HL-60/S4 treated with retinoic acid at 250 ng/mL for 4 days and 3 days (cell line): ENCODE results near the gene EXOC7.
"Not testable (repeated sequence)": the region's sequence is repeated elsewhere in the genome, so short reads cannot be mapped to it uniquely, and the experiment has no call there.

ENCODE experiments used
- in situ Hi-C: fragments of 300-500 bp; cut with MboI; formaldehyde crosslinking; loops from 2 replicates; pipeline ENCODE4 v1.7.0; 2022; ENCODE audit warnings: low sequenced_read_pairs

Gene EXOC7

DNA sequence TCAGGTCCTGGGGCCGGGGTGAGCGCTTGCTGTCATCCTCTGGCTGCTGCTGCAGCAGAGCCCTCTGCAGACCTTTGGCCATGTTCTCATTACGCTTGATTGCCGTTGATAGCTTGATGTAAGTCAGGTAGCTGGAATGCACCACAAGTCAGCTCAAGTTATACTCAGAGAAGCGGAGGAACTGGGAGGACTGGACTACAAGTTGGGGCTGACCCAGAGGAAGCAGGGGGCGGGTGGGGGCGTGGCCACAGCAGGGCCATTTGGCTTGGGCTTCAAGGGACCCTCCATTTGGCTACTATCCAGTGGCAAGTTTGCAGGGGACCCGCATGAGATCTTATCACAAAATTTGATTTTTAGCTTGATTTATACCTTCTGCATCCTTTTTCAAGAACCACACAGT is 57.5 kb downstream of the EXOC7 start:
- in situ Hi-C loops: no loop called here

DNA sequence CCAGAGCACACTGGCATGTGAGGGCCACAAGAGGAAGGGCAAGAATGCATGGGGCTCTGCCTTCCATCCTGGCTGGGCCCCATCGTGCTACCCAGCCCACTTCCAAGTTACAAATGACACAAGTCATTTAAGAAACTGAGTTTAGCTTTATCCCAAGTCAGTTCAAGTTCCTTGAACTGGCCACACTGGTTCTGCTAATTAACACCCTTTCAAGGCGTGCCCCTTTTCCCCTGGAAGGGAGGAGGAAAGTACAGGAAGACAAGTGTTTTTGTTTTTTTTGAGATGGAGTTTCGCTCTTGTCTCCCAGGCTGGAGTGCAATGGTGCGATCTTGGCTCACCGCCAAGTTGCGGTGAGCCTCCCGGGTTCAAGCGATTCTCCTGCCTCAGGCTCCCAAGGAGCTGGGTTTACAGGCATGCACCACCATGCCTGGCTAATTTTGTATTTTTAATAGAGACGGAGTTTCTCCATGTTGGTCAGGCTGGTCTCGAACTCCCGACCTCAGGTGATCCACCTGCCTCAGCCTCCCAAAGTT is 59.0 kb downstream of the EXOC7 start:
- in situ Hi-C loops: not testable (repeated sequence)

DNA sequence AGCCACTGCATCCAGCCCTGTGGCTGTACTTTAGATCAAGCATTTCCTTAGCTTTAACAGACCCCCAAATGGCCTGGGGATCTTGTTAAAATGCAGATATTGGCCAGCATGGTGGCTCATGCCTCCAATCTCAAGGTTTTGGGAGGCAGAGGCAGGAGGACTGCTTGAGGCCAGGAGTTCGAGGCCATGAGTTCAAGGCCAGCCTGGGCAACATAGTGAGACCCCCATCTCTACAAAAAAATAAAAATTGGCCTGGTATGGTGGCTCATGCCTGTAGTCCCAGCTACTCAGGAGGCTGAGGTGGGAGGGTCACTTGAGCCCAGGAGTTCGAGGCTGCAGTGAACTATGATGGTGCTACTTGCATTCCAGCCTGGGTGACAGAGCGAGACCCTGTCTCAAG is 60.7 kb downstream of the EXOC7 start:
- in situ Hi-C loops: not testable (repeated sequence)

DNA sequence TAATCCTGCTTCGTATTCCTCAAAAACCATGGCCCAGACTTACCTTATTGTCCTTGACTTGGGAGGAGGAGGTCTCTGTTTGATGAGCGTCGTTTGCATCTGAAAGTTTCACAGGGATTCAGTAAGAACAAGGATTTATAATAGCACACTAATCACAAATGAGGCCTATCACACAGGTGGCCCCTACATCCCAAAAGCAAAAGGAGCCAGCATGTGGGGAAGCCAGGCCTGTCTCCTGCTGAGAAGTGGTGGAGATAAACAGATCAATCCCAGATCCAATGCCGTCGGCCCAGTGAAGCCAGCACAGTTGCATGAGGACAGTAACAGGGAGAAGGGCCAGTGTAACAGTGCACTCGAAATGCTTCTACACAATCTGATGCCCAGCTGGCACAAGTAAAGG is 63.2 kb downstream of the EXOC7 start:
- in situ Hi-C loops: no loop called here

DNA sequence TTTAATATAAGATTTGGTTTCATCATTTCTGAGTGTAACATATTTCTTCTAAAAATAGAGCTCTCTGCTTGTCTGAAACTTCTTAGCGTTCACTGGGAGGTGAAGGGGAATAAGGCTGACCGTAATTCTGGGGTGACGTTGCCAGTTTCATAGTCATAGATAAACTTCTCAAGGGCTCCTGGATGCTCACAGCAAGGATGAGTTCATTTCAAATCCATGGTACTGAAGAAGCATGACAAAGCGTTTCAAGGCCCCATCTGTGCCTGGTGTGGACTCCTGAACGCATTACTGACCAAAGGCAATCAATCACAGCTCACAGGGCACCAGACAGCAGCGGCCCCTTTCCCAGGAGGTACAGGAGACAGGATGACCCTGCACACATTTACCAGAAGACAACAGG is 64.5 kb downstream of the EXOC7 start:
- in situ Hi-C loops: no loop called here

DNA sequence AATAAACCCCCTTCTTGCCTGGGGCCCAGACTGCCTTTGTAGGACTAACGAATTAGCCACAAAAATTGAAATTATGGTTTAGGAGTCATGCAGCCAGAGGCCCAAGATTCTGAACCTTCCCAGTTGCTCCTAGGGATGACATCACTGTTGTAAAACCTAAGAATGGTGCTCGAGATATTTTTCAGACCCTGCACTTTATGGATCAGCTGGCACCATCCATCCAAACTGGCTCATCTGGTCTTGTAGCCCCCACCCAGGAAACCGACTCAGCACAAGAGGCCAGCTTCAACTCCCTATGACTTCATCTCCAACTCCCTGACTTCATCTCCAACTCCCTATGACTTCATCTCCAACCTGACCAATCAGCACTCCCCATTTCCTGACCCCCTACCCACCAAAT is 65.5 kb downstream of the EXOC7 start:
- in situ Hi-C loops: no loop called here

DNA sequence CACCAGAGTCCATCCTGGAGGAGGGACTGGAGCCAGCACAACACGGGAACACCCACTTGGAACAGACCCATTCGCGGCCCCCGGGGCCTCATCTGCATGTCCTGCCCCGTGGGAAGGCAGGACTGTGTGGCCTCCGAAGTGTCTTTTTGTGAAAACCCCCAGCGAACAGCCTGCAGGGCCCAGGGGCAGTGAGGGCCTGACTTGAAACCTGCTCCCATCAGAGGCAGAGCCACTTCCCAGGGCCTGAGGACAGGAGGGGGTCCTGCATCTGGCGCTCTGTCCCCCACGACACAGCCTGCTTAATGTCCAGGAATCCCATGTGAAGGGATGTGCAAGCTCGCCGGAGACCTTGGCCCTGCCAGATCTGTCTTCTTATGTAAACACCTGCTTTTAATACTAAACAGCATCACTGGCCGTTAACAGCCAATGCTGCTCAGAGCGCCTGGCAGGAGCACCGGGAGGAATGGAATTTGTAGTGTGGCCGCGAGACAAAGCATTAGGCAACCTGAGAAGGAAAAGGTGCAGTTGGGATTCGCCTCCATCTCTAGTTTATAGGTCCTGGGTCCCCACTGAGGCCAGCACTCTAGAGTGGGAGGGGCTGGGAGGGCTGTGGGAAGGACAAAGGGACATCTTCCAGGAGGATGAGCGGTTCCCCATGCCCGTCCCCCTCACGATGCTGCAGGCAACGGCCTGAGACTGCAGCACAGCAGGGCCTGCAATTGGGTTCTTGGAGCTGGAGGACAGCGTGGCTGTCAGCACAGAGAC is 66.9 kb downstream of the EXOC7 start:
- in situ Hi-C loops: no loop called here

DNA sequence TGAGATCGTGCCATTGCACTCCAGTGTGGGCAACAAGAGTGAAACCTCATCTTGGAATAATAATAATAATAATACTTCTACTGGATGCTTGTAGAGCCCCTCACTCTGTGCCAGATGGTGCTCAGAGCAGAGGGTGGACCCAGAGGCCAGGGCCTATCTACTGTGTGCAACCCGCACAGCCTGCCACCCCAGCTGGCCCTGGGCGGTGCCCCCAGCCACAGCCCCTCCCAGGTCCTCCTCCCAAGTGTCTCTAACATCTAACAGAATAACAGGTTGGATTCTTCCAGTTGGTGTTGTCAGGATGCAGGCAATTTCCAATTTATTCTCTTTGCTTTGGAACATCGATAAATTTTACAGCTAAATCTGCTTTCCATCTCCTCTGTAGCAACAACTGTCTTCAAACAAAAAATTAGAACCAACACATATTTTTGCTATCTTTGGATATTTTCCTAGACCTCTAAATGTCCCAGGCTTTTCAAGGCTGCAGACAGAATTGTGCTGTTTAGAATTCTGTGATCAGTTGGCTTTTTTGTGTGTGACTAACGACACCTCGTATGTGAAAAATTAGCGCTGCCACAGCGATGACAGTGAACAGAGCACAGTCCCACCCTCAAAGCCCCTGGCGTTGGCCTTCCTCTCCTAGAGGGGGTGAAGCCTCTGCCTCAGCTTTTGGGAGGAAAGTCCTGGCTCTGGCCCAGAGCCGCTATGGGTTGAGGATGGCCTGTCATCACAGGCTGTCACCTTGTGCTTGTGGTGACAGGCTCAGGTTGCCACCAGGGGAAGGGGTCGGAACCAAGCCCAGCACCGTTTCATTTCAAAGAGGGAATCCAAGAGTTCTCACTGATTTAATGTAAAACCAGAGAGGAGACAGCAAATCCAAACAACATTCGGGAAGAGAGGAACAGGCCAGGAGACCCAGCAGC is 68.9 kb downstream of the EXOC7 start:
- in situ Hi-C loops: no loop called here

DNA sequence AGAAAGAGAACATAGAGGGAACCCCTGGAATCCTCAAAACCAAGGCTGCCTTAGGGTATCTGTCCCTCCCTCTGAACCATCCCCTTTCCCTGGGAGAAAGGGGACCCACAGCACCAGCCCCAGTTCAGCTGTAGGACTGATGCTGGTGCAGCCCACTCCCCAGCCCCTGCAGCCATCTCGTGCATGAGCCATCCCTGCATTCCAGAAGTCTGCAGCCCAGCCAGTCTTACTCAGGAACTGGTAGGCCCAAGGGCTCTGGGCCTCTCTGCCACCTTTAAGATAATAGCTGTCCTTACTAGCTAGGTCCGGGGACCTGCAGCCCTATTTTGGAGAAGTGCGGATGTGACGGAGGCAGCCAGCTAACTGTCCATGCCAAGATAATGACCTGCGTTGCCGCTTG is 70.4 kb downstream of the EXOC7 start:
- in situ Hi-C loops: no loop called here

DNA sequence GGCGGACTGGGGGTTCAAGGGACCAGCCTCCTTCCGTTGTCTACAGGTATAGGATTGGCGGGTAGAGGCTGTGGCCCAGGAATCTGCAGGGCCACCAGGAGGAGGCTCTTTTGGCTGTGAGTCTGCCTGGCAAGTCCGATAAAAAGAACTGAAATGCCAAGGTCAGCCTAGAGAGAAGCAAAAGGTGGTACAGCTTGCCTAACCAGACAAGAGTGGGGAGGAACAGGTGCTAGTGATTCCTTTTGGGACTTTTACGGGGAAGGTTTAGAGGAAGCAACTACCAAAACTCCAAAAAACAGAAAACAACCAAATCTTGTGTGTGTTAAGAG is 70.8 kb downstream of the EXOC7 start:
- in situ Hi-C loops: no loop called here

DNA sequence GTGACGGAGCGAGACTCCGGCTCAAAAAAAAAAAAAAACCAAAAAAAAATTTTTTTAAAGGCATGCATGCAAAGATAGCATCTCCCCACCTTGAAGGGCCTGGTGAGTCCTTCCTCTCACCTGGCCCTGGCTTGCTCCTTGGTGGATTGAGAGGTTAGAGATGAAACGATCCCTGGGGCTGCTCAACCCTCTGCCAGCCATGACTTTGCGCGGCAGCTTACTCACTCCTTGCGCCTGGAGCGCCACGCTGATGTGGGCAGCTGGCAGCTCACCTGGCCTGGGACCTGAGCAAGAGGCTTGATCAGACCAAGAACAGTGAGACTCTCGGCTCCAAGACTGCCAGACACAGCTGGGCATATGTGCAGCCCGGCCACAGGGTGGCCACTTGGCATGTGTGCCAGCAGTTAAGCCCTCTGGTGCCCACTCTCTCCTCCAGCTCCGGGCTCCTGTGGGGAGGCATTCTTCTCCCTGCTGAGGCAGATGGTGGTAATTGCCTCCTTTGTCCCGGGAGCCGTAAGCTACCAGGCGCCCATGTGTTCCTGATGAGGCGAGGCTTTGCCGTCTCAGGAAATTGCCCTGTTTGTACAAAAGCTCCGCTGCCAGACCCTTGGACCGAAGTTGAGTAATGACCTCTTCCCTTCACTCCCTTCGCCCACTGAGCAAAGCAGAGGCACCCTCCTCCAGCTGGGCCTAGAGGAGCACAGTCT is 71.4 kb downstream of the EXOC7 start:
- in situ Hi-C loops: no loop called here
